HG02571 (cell line): ENCODE data around the gene SCPEP1.
"Not testable (repeated sequence)": the region's sequence is repeated elsewhere in the genome, so short reads cannot be mapped to it uniquely, and the experiment has no call there.

Experiments used
- ATAC-seq: cut with Tn5 transposase; IDR thresholded peaks from one replicate; pipeline ENCODE4 v1.9.1; 2021; ENCODE audit warnings: mild to moderate bottlenecking, moderate library complexity; ENCODE audit not compliant: unreplicated experiment

Gene SCPEP1

GRCh38 chr17:56965241-56965640 is 12.7 kb upstream of the SCPEP1 start:
- ATAC-seq = not testable (repeated sequence)

DNA sequence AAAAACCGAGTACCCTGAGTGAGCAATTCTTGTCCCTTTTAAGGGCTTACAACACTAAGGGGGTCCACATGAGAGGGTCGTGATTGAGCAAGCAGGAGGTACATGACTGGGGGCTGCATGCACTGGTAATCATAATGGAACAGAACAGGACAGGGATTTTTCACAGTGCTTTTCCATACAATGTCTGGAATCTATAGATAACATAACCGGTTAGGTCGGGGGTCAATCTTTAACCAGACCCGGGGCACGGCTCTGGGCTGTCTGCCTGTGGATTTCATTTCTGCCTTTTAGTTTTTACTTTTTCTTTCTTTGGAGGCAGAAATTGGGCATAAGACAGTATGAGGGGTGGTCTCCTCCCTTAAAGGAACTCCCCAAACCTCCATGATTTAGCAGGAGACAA is 12.2 kb upstream of the SCPEP1 start:
- not testable (repeated sequence) for ATAC-seq

DNA sequence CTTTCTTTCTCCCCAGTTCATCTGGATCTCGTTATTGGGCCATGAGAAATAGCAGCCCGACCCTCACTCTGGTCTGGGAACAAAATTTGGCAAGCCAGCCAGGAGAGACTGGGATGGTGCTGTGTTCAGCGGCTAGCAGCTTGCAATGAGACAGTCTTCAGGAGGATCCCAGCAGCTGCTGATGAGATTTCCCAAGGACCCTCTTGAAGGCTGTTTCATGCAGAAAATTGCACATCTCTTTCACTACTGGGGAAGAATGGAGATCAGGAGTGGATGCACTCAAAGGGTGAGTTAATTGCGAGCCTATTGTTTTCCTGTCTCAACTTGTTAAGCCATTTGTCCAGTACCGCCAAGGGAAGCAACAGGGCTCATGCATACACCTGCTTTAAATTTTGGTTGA is 11.6 kb upstream of the SCPEP1 start:
- no peak for ATAC-seq

- no peak for ATAC-seq
Measured at GRCh38 chr17:56970974-56971373, 7.0 kb upstream of the SCPEP1 start.

DNA sequence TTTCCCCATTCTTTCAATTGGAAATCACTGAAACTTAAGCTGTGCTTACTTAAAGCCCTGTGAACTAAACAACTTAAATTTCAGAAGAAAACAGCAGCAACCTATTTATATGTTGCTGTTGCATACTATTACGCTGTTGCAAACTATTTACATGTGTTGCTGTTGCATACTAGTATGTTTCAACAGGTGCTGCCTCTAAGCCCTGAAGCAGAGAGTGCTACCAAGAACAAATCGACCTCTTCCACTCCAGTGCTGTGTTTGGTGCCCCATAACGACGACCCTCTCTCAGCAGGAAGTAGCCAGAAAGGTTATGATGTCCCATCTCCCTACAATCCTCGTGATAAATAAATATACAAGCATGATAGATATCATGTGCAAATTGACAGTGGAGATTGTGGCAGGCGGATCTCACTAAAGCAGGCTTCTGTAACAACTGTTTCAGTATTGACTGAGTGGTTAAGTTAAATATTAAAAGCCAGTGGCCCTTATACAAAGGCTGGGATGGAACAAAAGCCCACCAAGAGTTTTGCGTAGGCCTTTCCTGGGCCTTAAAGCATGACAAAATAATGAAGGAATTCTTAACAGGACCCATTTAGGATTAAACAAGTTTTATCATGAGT is 5.7 kb upstream of the SCPEP1 start:
- no peak for ATAC-seq

GRCh38 chr17:56973520-56973919 is 4.4 kb upstream of the SCPEP1 start:
- no peak for ATAC-seq

DNA sequence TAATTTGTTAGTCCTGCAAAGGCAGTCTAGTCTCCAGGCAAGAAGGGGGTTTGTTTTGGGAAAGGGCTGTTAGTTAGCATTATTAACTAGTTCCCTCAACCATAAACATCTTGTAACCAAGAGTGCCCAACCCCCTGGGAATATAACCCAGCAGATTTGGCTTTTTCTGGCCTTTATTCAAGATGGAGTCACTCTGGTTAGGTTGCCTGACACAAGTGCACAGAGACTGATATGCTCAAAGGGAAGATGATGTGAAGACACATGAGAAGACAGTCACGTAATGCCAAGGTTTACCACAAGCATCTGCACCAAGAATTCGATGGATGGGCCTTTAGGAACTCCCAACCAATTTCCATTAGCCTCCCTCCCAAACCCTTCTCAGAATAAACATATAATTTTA is 3.9 kb upstream of the SCPEP1 start:
- ATAC-seq = no peak

DNA sequence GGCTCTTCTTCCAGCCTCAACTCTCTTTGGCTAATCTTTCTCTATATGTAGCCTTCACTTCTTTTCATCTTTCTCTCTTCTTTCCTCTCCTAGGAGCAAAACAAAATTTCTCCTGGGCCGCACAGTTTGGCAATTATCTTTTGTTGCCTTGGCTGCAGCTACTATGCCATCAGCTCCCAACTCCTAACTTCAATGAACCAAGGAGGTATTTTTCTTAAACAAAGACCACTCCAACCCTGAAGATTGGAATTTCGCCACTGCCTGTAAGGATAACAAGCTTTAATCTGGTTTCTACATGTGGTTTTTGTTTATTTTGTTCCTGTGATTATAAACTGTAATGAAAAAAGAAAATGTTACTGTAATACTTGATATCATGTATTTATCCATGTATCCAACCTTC is 2.3 kb upstream of the SCPEP1 start:
- ATAC-seq = no peak

GRCh38 chr17:56976941-56977608 is 856 bp upstream of the SCPEP1 start:
- ATAC-seq = no peak

DNA sequence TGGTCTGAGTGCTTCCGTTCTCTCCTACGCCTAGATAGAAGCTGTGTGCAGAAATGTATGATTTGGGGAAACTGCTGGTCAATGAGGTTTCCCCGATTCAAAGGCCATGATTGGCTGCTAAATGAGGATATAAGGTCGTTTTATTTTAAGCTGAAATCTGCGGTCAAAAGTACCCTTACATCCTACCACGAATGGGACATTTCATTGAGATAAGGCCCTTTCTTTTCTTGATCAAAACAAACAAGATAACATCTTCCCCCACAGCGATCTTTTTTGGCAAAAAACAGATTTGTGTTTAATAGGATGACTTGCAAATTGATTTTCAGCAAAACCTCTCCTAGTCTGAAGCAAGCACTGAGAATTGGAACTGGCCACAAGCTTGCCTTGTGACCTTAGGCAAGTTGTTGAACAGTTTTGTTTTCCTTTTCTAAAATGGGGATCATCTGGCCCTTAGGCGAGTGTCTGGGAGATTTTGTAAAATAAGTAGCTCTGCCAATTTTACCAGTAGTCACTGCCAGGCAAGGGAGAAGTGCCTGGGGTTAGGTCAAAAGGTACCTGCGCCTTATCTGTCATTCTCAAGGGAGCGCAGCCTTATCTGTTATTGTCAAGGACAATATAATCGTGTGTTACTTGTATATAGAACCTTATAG is 635 bp downstream of the SCPEP1 start:
- no peak for ATAC-seq

GRCh38 chr17:56979091-56979480 is 1.2 kb downstream of the SCPEP1 start:
- no peak for ATAC-seq

DNA sequence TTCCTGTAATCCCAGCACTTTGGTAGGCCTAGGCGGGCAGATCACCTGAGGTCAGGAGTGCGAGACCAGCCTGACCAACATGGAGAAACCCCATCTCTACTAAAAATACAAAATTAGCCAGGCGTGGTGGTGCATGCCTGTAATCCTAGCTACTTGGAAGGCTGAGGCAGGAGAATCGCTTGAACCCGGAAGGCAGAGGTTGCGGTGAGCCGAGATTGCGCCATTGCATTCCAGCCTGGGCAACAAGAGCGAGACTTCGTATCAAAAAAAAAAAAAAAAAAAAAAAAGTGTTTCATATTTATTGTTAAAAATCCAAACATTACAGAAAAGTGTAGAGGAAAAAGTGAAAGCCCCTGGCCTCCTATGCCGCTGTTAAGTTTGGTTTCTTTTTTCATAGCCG is 2.6 kb downstream of the SCPEP1 start:
- not testable (repeated sequence) for ATAC-seq

DNA sequence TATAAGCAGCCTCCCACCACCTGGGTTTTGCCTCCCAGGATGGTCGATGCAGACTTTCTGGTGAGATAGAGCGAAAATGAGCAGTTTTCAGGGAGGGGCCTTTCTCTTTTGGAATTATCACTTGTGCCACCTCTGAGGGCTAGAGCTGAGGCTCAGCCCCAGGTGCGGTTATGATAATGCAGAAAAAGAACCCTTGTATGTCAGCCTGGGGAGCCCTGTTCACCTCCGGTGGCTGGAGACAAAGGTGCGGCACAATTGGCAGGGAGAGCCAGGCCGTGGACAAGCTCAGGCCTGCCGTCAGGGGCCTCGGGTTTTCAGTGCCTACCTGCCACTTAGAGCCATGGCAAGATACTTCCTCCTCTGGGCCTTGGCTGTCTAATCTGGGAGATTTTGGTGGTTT is 4.4 kb downstream of the SCPEP1 start:
- no peak for ATAC-seq

DNA sequence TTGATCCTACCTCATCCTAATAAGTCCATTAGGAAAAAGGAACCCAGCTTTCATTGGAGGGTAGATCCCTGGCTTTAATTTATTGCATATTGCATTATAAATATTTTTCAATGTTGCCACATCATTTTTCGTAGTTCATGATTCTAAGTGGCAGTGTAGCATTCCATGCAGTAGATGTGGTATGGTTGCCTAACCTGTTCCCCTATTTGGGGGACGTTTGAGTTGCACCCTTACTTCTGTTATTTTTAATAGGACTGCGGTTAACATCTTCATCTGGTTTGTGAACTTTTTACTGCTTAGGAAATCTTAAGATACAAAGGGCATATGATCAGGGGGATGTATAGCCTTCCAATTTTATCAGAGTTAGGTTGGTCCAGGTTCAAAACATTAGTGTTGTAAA is 5.4 kb downstream of the SCPEP1 start:
- no peak for ATAC-seq

- ATAC-seq = no peak
Measured at GRCh38 chr17:56985371-56986162, 7.6 kb downstream of the SCPEP1 start.

GRCh38 chr17:56987283-56987834 is 9.4 kb downstream of the SCPEP1 start:
- no peak for ATAC-seq

GRCh38 chr17:56988901-56989572 is 11.1 kb downstream of the SCPEP1 start:
- ATAC-seq = no peak

DNA sequence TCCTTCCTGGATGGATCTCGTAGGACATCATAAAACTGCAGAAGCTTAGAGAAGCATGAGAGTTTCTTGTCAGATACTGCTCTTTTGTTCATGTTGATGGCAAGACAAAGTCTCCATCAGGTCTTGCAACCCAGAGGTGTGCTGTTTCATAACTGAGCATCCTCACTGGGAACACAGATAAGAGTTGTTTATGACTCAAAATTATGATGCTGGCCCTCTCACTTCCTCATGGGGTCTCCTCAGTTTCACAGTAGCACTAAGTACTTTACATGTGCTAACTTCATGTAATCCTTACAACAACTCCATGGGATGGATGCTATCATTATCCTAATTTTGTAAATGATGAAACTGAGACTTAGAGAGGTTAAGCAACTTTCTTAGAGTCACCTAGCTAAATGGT is 14.4 kb downstream of the SCPEP1 start:
- no peak for ATAC-seq

DNA sequence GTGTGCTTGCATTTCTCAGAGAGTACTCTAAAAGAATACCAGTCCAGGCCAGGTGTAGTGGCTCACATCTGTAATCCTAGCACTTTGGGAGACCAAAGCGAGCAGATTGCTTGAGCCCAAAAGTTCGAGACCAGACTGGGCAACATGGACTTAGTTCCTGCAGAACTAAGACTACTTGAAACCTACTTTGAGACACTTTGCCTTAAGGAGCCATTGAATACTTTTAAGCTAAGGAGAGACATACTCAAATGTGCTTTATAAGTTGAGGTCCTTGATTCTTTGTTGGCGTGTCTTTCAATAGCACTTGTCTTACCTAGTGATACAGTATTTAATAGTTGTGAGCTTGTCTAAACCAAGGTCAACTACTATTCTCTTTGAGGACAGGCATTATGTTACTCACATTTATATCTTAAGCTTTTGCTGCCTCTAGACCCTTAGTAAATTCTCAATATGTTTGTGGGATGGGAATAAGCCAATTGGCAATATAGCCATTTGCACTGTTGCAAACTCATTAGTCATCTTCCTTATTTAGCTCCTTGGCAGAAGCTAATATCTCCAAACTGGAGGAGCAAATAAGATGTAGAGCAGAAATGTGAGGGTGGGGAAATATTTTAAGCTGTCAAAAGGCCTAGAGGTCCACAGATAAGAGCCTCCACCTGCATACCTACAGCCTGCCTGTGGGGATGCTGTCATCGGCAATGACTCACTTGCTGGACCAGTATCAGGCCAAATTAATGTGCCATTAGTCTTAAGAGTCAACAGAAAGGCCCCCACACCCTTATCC is 16.3 kb downstream of the SCPEP1 start:
- no peak for ATAC-seq

DNA sequence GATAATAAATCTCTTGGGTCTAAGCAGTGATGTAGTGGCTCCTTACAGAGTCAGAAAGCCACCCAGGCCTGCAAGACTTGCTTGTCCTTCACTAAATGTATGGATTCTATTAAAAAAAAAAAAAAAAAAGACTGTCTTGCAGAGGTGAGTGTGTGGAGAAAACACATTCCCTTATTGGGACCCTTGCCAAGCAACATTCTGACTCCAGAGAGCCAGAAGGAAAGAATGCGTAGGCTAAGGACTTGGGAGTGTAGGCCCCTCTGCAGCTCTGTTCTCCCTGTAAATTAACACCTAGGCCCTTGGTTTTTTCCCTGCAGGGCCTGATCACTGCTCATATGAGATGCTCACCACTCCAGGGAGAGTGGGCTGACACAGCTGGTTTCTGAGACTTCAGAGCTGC is 17.8 kb downstream of the SCPEP1 start:
- no peak for ATAC-seq
